HCT116 (cell line): ENCODE data around the gene ANO2.

Source experiments
- CBX3 ChIP-seq: IDR thresholded peaks from 2 replicates; pipeline ENCODE4 v1.6.1; 2012; ENCODE audit warnings: low read depth
- EZH2 ChIP-seq: fragments of 200-600 bp; sonication (generic); IDR thresholded peaks from 2 replicates; pipeline ENCODE4 v1.6.1; 2017; ENCODE audit warnings: antibody characterized with exemption, mixed run types
- EZH2phosphoT487 ChIP-seq: fragments of 200-600 bp; IDR thresholded peaks from 2 replicates; pipeline ENCODE4 v1.6.1; 2018; ENCODE audit warnings: antibody characterized with exemption, borderline replicate concordance
- POLR2A ChIP-seq: IDR thresholded peaks from 2 replicates; pipeline ENCODE4 v1.7.0; 2011; ENCODE audit warnings: borderline replicate concordance; ENCODE audit not compliant: insufficient read depth, insufficient read length; ENCODE audit errors: extremely low read depth
- TCF7L2 ChIP-seq: IDR thresholded peaks from 2 replicates; pipeline ENCODE4 v1.7.0; 2011; ENCODE audit warnings: borderline replicate concordance, inconsistent platforms; ENCODE audit not compliant: insufficient read depth, insufficient read length; ENCODE audit errors: extremely low read depth
- YY1 ChIP-seq: IDR thresholded peaks from 2 replicates; pipeline ENCODE4 v1.6.1; 2011; ENCODE audit warnings: low read length, low read depth, moderate library complexity, mild to moderate bottlenecking; ENCODE audit not compliant: insufficient replicate concordance; ENCODE audit errors: extremely low read depth
- ZNF274 ChIP-seq: fragments of 200-500 bp; sonication (Bioruptor generic); IDR thresholded peaks from 2 replicates; pipeline ENCODE4 v1.6.1; 2014; ENCODE audit warnings: mild to moderate bottlenecking, low read depth, low read length, inconsistent platforms
- TF ChIP-seq, protein P1 (sequence below), 3 experiments: fragments of 200-600 bp in 1 of 3; sonication (generic) in 1 of 3; IDR thresholded peaks in 2 of 3; conservative IDR thresholded peaks in 1 of 3; 2 replicates each; pipeline ENCODE4 v1.5.1; 2012 to 2017; ENCODE audit warnings: low read depth in 2 of 3, low read length in 2 of 3, antibody characterized with exemption in 1 of 3, borderline replicate concordance in 1 of 3, control low read depth in 1 of 3, mild to moderate bottlenecking in 1 of 3, mixed read lengths in 1 of 3, mixed run types in 1 of 3, moderate library complexity in 1 of 3; ENCODE audit not compliant: insufficient read depth in 1 of 3
- TF ChIP-seq, protein P2 (sequence below): IDR thresholded peaks from 2 replicates; pipeline ENCODE4 v1.6.1; 2012

DNA sequence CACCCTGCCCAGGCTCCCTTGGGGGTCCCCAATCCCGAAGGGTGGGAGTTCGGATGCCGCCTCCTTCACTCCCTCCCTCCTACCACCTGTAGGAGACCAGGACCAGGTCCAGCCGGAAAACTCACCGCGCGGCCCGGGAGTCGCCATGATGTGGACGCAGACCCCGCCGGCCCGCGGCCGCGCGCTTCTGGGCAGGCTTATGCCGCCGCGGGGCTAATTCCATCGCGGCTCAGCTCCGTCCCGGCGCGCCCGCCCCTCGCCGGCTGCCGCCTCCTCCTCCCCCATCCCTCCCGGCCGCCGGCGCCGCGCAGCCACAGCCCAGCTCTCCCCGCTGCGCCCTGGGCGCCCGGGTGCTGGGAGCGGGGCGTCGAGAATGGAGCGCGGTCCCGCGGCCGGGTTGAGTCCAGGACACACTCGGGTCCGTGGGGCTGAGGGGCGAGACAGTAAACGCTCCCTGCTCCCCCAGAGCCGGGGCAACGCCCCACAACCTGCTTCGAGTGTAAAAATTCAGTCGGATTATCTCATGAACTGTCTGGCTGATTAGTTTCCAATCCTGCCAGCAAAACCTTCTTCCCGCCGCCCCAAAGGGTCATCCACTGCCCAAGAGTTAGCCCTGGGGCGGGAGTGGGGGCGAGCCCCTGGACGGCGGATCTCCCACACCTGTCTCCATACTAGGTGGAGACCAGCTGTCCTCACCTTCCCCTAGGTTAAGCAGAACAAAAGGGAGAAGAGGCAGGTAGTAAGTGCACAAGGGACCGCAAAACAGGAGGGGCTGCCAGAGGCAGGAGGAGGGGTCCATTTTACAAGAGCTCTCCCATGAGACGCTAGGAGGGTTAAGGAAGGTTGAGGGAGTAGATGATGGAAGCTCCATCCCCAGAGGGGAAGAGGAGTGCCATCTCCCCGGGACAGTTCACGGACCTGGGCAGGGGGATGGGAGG, at the start of gene ANO2:
- no peak for TF ChIP-seq EZH2
- TF ChIP-seq POLR2A, result no peak
- TF ChIP-seq, protein P1, sequence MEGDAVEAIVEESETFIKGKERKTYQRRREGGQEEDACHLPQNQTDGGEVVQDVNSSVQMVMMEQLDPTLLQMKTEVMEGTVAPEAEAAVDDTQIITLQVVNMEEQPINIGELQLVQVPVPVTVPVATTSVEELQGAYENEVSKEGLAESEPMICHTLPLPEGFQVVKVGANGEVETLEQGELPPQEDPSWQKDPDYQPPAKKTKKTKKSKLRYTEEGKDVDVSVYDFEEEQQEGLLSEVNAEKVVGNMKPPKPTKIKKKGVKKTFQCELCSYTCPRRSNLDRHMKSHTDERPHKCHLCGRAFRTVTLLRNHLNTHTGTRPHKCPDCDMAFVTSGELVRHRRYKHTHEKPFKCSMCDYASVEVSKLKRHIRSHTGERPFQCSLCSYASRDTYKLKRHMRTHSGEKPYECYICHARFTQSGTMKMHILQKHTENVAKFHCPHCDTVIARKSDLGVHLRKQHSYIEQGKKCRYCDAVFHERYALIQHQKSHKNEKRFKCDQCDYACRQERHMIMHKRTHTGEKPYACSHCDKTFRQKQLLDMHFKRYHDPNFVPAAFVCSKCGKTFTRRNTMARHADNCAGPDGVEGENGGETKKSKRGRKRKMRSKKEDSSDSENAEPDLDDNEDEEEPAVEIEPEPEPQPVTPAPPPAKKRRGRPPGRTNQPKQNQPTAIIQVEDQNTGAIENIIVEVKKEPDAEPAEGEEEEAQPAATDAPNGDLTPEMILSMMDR (IDR thresholded peaks at IDR 0.05 in 2 of 3, conservative IDR thresholded peaks at IDR 0.05 in 1 of 3; ENCODE audit: borderline replicate concordance in 1 of 3, insufficient read depth in 1 of 3, low read depth in 2 of 3, low read length in 2 of 3), result no peak
- TF ChIP-seq EZH2phosphoT487, result no peak
- no peak for TF ChIP-seq ZNF274
- TF ChIP-seq YY1, result no peak
- TF ChIP-seq CBX3, result no peak
- TF ChIP-seq TCF7L2, result no peak
- TF ChIP-seq, protein P2, sequence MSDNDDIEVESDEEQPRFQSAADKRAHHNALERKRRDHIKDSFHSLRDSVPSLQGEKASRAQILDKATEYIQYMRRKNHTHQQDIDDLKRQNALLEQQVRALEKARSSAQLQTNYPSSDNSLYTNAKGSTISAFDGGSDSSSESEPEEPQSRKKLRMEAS, result no peak
